Erythroblast (primary cell): ENCODE data around the gene SARDH.

Experiments used
- GATA1 ChIP-seq: IDR thresholded peaks from 2 replicates; pipeline ENCODE4 v1.6.1; 2011; ENCODE audit warnings: low read depth, mild to moderate bottlenecking, control low read depth, low read length, moderate library complexity
- POLR2A ChIP-seq: IDR thresholded peaks from 2 replicates; pipeline ENCODE4 v1.6.1; 2011; ENCODE audit warnings: mild to moderate bottlenecking, low read length

GRCh38 chr9:133616643-133617405 lies 121.3 kb downstream of the SARDH start:
- TF ChIP-seq POLR2A (no peak), GATA1 (no peak)
